ENCODE measurements around the gene GLUL. TPM values are rescaled to one million over a fixed set of nuclear protein-coding genes. Genes with fewer than 3 reads are reported as not detected.
"Not testable (repeated sequence)": the region's sequence is repeated elsewhere in the genome, so short reads cannot be mapped to it uniquely, and the experiment has no call there.

Gene GLUL
- total RNA-seq, 1 experiment from 2014 or later: 221 TPM

DNA sequence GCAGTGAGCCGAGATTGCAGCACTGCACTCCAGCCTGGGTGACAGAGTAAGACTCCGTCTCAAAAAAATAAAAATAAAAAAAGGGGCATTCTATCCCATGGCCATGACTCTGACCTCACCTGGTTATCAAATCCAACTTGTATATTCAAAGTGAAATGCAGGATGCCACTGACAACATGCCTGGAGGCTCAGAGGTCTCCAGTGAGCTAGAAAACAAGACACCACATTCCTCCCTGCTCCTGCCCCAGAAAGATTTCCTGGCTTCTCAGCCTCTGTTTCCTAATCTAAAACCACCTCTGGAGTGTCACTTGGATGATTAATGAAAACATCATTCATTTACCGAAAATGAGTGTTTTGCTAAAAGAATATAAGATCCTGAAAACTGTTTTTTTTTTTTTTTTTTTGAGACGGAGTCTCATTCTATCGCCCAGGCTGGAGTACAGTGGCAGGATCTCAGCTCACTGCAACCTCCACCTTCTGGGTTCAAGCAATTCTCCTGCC, 58.5 kb downstream of the GLUL start:
- not testable (repeated sequence) for H3K9me3 ChIP-seq (replicated peaks); DNase-seq; H3K27ac ChIP-seq; H3K4me1 ChIP-seq; H3K27me3 ChIP-seq; H3K36me3 ChIP-seq; H3K4me3 ChIP-seq

DNA sequence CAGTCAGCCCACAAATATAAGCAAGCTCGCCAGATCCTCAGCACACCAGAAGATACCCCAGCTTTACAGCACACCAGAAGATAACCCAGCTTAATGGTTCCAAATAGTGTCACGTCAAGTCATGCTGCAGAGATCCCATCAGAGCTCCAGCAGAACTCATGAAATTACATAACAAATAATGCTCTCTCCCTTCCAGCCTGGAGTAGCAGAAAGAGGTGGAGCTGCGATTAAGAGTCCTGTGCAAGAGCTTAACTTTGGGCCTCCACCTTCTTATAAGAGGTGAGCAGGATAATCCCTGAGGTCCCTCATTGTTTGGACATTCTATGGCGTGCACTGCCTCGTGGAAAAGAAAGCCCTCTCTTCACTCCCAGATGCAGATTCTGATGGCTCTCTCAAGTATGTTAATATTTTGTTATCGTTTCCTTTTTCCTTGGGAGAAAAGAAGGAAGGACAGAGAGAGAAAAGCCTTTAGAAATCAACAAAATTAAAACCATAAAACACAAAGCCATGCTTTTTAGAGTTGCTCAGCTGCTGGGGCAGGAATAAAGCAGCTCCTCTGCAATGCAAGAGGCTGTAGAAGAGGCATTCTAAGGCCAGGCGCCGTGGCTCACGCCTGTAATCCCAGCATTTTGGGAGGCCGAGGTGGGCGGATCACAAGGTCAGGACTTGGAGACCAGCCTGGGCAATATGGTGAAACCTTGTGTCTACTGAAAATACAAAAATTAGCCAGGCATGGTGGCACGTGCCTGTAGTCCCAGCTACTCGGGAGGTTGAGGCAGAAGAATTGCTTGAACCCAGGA, 59.1 kb downstream of the GLUL start:
- Histone ChIP-seq H3K36me3 (no peaks in the 10 kb centered on the region), H3K9me3 (replicated peaks) (no peaks in the 10 kb centered on the region), H3K4me1 (peaks cover 3% of the 10 kb centered on the region; the same call in 1 of the 2 replicates), H3K4me3 (no peak overlapping the region), H3K27ac (no peak overlapping the region), H3K27me3 (no peaks in the 10 kb centered on the region)
- no peak for DNase-seq

Other genes with a start within 250 kb of the GLUL start
- not detected in 2 replicates for gene TEDDM1, start 8.9 kb upstream of the GLUL start, total RNA-seq (2014; rRNA removed; shearing (Covaris generic))
- gene RGSL1, start 58.4 kb upstream of the GLUL start, total RNA-seq (2014; rRNA removed; shearing (Covaris generic)): not detected in 2 replicates
- gene RNASEL, start 197.5 kb upstream of the GLUL start, total RNA-seq (2014; rRNA removed; shearing (Covaris generic)): 1.2 and 1.5 TPM in 2 replicates
- gene RGS16, start 212.6 kb upstream of the GLUL start, total RNA-seq (2014; rRNA removed; shearing (Covaris generic)): 96.7 and 101 TPM in 2 replicates